ENCODE measurements around the gene IGF2R.

The IGF2R gene

DNA sequence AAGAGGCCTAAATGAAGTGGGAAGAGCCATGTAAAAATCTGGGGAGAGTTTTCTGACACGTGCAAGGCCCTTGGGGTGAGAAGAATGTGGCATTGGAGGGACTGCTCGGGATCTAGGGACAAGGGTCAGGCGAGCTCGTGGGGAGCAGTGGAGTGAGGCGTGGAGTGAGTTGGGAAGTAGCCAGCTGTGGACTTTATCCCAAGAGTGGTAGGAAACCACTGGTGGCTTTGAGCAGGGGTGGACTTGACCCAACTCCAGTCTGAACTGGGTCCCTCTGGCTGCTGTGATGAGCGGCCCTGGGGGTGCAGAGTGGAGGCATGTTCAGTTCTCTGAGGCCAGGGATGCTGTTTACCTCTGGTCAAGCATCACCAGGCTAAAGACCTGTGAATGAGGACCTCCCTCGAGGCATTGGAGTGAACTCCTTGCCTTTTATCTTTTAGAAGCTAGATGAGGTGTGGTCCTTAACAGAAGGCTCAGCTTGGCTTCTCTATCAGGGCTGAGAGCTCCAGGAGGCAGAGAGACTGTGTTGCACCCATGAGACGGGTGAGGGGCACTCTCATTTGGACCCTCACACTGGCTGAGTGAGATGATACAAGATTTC is 173.3 kb downstream of the IGF2R start:
- TF ChIP-seq, protein P1, sequence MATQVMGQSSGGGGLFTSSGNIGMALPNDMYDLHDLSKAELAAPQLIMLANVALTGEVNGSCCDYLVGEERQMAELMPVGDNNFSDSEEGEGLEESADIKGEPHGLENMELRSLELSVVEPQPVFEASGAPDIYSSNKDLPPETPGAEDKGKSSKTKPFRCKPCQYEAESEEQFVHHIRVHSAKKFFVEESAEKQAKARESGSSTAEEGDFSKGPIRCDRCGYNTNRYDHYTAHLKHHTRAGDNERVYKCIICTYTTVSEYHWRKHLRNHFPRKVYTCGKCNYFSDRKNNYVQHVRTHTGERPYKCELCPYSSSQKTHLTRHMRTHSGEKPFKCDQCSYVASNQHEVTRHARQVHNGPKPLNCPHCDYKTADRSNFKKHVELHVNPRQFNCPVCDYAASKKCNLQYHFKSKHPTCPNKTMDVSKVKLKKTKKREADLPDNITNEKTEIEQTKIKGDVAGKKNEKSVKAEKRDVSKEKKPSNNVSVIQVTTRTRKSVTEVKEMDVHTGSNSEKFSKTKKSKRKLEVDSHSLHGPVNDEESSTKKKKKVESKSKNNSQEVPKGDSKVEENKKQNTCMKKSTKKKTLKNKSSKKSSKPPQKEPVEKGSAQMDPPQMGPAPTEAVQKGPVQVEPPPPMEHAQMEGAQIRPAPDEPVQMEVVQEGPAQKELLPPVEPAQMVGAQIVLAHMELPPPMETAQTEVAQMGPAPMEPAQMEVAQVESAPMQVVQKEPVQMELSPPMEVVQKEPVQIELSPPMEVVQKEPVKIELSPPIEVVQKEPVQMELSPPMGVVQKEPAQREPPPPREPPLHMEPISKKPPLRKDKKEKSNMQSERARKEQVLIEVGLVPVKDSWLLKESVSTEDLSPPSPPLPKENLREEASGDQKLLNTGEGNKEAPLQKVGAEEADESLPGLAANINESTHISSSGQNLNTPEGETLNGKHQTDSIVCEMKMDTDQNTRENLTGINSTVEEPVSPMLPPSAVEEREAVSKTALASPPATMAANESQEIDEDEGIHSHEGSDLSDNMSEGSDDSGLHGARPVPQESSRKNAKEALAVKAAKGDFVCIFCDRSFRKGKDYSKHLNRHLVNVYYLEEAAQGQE (IDR thresholded peaks at IDR 0.05; ENCODE audit: low read depth): no peak
- no peak for TF ChIP-seq ZBTB7A (IDR thresholded peaks at IDR 0.05; ENCODE audit: low read depth)

DNA sequence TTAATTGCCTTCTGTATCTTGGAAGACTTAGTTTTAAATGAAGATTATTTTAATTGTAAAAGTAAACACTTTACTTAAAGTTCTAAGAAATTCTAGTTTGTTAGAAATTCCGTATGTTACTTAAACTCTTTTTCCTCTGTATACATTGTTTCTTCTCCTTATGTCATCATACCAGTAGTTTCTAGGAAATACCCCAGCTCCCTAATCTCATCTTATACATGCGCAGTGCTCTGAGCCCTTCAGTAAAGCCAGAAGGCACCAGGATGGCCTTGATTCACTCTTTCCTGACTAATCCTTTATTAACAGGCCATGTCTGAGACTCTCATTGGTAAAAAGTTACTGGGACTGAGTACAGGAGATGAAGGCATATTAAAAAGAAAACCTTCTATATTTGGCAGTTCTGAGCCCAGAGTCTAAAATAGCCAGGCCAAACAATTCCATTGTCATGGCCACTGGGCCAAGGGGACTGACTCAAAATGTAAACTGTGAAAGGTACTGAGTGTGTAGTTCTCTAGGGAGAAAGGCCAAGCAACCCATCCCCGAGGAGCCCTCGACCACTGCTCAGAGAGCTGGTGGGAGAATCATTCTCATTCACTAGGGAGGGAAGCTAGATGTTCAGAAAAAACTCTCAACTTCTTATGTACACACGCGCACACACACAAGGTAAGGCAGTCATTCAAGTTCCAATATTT is 177.7 kb downstream of the IGF2R start:
- no peak for TF ChIP-seq ZBTB7A (IDR thresholded peaks at IDR 0.05; ENCODE audit: low read depth)
- TF ChIP-seq RAD21 (IDR thresholded peaks at IDR 0.05; ENCODE audit: low read depth): no peak
- no peak for TF ChIP-seq MAX (IDR thresholded peaks at IDR 0.05)
- no peak for TF ChIP-seq CREB1 (IDR thresholded peaks at IDR 0.05; ENCODE audit: low read depth)
- TF ChIP-seq, protein P2, sequence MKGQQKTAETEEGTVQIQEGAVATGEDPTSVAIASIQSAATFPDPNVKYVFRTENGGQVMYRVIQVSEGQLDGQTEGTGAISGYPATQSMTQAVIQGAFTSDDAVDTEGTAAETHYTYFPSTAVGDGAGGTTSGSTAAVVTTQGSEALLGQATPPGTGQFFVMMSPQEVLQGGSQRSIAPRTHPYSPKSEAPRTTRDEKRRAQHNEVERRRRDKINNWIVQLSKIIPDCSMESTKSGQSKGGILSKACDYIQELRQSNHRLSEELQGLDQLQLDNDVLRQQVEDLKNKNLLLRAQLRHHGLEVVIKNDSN (IDR thresholded peaks at IDR 0.05): no peak
- no peak for TF ChIP-seq EP300 (IDR thresholded peaks at IDR 0.05; ENCODE audit: borderline replicate concordance)
- TF ChIP-seq EGR1 (IDR thresholded peaks at IDR 0.05): no peak
- no peak for TF ChIP-seq NFIC (IDR thresholded peaks at IDR 0.05)
- TF ChIP-seq TEAD4 (IDR thresholded peaks at IDR 0.05): no peak
- no peak for TF ChIP-seq CEBPB (IDR thresholded peaks at IDR 0.05)
- TF ChIP-seq, protein P1 (IDR thresholded peaks at IDR 0.05; ENCODE audit: low read depth): no peak
- no peak for TF ChIP-seq YY1 (IDR thresholded peaks at IDR 0.05; ENCODE audit: low read depth)
- TF ChIP-seq TAF1 (IDR thresholded peaks at IDR 0.05; ENCODE audit: low read depth): no peak
- no peak for TF ChIP-seq FOXM1 (IDR thresholded peaks at IDR 0.05; ENCODE audit: borderline replicate concordance, low read depth)
- no peak for TF ChIP-seq TCF12 (IDR thresholded peaks at IDR 0.05; ENCODE audit: low read depth)

DNA sequence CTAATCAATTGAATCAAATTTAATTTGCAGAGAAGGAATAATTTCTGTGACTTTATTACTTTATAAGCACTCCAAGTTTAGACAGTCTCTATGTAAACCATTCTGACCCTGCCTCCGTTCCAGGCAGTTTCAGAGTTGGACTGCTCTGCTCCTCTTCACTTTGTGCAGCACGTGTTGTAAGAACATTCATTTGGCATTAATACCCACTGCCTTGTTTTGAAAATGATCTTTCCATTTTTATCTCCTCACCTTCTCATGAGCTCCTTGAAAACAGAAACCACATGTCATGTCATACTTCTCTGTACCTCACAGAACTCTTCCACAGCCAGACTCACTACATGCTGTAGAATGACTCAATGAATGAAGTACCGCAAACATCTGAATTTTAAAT is 178.3 kb downstream of the IGF2R start:
- TF ChIP-seq MAX (IDR thresholded peaks at IDR 0.05) (no peak), CREB1 (IDR thresholded peaks at IDR 0.05; ENCODE audit: low read depth) (no peak), EP300 (IDR thresholded peaks at IDR 0.05; ENCODE audit: borderline replicate concordance) (no peak), EGR1 (IDR thresholded peaks at IDR 0.05) (no peak), CEBPB (IDR thresholded peaks at IDR 0.05) (no peak), YY1 (IDR thresholded peaks at IDR 0.05; ENCODE audit: low read depth) (no peak), FOXM1 (IDR thresholded peaks at IDR 0.05; ENCODE audit: borderline replicate concordance, low read depth) (no peak), TCF12 (IDR thresholded peaks at IDR 0.05; ENCODE audit: low read depth) (no peak), RAD21 (IDR thresholded peaks at IDR 0.05; ENCODE audit: low read depth) (no peak), TEAD4 (IDR thresholded peaks at IDR 0.05) (no peak), TAF1 (IDR thresholded peaks at IDR 0.05; ENCODE audit: low read depth) (no peak), NFIC (IDR thresholded peaks at IDR 0.05) (no peak), ZBTB7A (IDR thresholded peaks at IDR 0.05; ENCODE audit: low read depth) (no peak)
- TF ChIP-seq, protein P2 (IDR thresholded peaks at IDR 0.05): no peak
- TF ChIP-seq, protein P1 (IDR thresholded peaks at IDR 0.05; ENCODE audit: low read depth): no peak

- TF ChIP-seq NFIC (IDR thresholded peaks at IDR 0.05) (no peak), TCF12 (IDR thresholded peaks at IDR 0.05; ENCODE audit: low read depth) (no peak), ZBTB7A (IDR thresholded peaks at IDR 0.05; ENCODE audit: low read depth) (no peak)
Observed at GRCh38 chr6:160154471-160154870, 185.6 kb downstream of the IGF2R start.

All from Ishikawa (cell line).